IMR-90 (cell line): ENCODE data around the gene SLC16A9. TPM values are rescaled to one million over a fixed set of nuclear protein-coding genes. Genes with fewer than 3 reads are reported as not detected.

Experiments
- ATAC-seq: fragments of 200-7000 bp; cut with Tn5 transposase; 2 replicates; pipeline ENCODE4 v1.9.1; 2020; ENCODE audit warnings: low read depth, mild to moderate bottlenecking, moderate library complexity
- BruUV-seq: library from RNA; stranded (reverse); fragments of 400-500 nt; replicated peaks from 2 replicates; lab custom pipeline; 2021; lab: Mats Ljungman, UMichigan
- CTCF ChIA-PET: fragments of 300-600 bp; formaldehyde crosslinking; extraction: SDS; loops from one replicate; lab custom pipeline; 2021; ENCODE audit warnings: antibody characterized with exemption; lab: Yijun Ruan, JAX
- POLR2A ChIA-PET: fragments of 300-600 bp; sonication (Branson Sonifier 250); formaldehyde crosslinking; loops from one replicate; lab custom pipeline; 2022; ENCODE audit warnings: antibody characterized with exemption; ENCODE audit not compliant: unreplicated experiment; lab: Charles Lee
- DNase-seq: peaks from one replicate; pipeline ENCODE4 v3.0.0; 2013
- H2AFZ ChIP-seq: replicated peaks from 2 replicates; pipeline ENCODE3; 2013; ENCODE audit warnings: low read length, mild to moderate bottlenecking; ENCODE audit not compliant: poor library complexity
- H2AK5ac ChIP-seq: 2 replicates; pipeline ENCODE4 v1.6.1; 2013; ENCODE audit warnings: low read depth, low read length, inconsistent platforms
- H2AK9ac ChIP-seq: replicated peaks from 2 replicates; pipeline ENCODE3; 2013; ENCODE audit warnings: mild to moderate bottlenecking, low read depth, low read length, moderate library complexity; ENCODE audit not compliant: poor library complexity
- H2BK120ac ChIP-seq: 2 replicates; pipeline ENCODE4 v1.6.1; 2013; ENCODE audit warnings: low read depth, low read length, inconsistent platforms
- H2BK15ac ChIP-seq: 3 replicates; pipeline ENCODE4 v1.6.1; 2013; ENCODE audit warnings: low read depth, low read length, inconsistent platforms
- H2BK20ac ChIP-seq: 2 replicates; pipeline ENCODE4 v1.6.1; 2013; ENCODE audit warnings: low read depth, mild to moderate bottlenecking, inconsistent platforms, low read length, moderate library complexity
- H2BK5ac ChIP-seq: 2 replicates; pipeline ENCODE4 v1.6.1; 2013; ENCODE audit warnings: mild to moderate bottlenecking, low read depth, low read length, inconsistent platforms; ENCODE audit not compliant: poor library complexity, severe bottlenecking
- H3K14ac ChIP-seq: replicated peaks from 2 replicates; pipeline ENCODE4 v1.6.1; 2013; ENCODE audit warnings: low read depth, low read length, inconsistent platforms
- H3K18ac ChIP-seq: 2 replicates; pipeline ENCODE4 v1.6.1; 2013; ENCODE audit warnings: low read depth, low read length, control low read depth
- H3K23ac ChIP-seq: 2 replicates; pipeline ENCODE4 v1.6.1; 2013; ENCODE audit warnings: low read depth, low read length, inconsistent platforms
- H3K27ac ChIP-seq: 2 replicates; pipeline ENCODE4 v1.5.1; 2013; ENCODE audit warnings: mild to moderate bottlenecking, control low read depth, low read length; ENCODE audit not compliant: insufficient read depth
- H3K27me3 ChIP-seq: 2 replicates; pipeline ENCODE4 v1.6.1; 2013; ENCODE audit warnings: low read length; ENCODE audit not compliant: control insufficient read depth, insufficient read depth
- H3K36me3 ChIP-seq: 2 replicates; pipeline ENCODE4 v1.6.1; 2013; ENCODE audit warnings: low read length, mixed read lengths; ENCODE audit not compliant: control insufficient read depth, insufficient read depth
- H3K4ac ChIP-seq: 2 replicates; pipeline ENCODE4 v1.6.1; 2013; ENCODE audit warnings: low read depth, low read length, inconsistent platforms
- H3K4me1 ChIP-seq: 2 replicates; pipeline ENCODE4 v1.6.1; 2013; ENCODE audit warnings: low read length, mixed read lengths; ENCODE audit not compliant: control insufficient read depth, insufficient read depth
- H3K4me2 ChIP-seq: 2 replicates; pipeline ENCODE4 v1.6.1; 2013; ENCODE audit warnings: low read depth, mild to moderate bottlenecking, control low read depth, low read length, moderate library complexity
- H3K4me3 ChIP-seq: 2 replicates; pipeline ENCODE4 v1.5.1; 2013; ENCODE audit warnings: low read depth, mild to moderate bottlenecking, control low read depth, low read length, moderate library complexity; ENCODE audit not compliant: insufficient read depth
- H3K56ac ChIP-seq: 2 replicates; pipeline ENCODE4 v1.6.1; 2013; ENCODE audit warnings: low read length, inconsistent platforms; ENCODE audit not compliant: insufficient read depth; ENCODE audit errors: extremely low read depth
- H3K79me1 ChIP-seq, 2 experiments: 2 replicates each; pipeline ENCODE4 v1.6.1; 2013; ENCODE audit warnings: low read length in 2 of 2, inconsistent platforms in 1 of 2, low read depth in 1 of 2
- H3K9ac ChIP-seq: 2 replicates; pipeline ENCODE4 v1.6.1; 2013; ENCODE audit warnings: low read depth, low read length, control low read depth
- H3K9me1 ChIP-seq: 2 replicates; pipeline ENCODE4 v1.6.1; 2013; ENCODE audit warnings: low read length, inconsistent platforms; ENCODE audit not compliant: insufficient read depth
- H3K9me3 ChIP-seq: 2 replicates; pipeline ENCODE4 v1.6.1; 2013; ENCODE audit warnings: low read length; ENCODE audit not compliant: control insufficient read depth, insufficient read depth
- H4K20me1 ChIP-seq: 2 replicates; pipeline ENCODE4 v1.6.1; 2013; ENCODE audit warnings: low read length, inconsistent platforms; ENCODE audit not compliant: insufficient read depth
- H4K5ac ChIP-seq: 2 replicates; pipeline ENCODE4 v1.6.1; 2013; ENCODE audit warnings: mild to moderate bottlenecking, low read depth, low read length, control low read depth
- H4K8ac ChIP-seq, 2 experiments: 2 replicates each; pipeline ENCODE4 v1.6.1; 2013; ENCODE audit warnings: low read depth in 2 of 2, low read length in 2 of 2, control low read depth in 1 of 2, inconsistent platforms in 1 of 2
- H4K91ac ChIP-seq: 2 replicates; pipeline ENCODE4 v1.6.1; 2013; ENCODE audit warnings: low read depth, low read length, inconsistent platforms; ENCODE audit not compliant: insufficient read depth
- BHLHE40 ChIP-seq: fragments of 150-350 bp; IDR thresholded peaks from 2 replicates; pipeline ENCODE4 v1.6.1; 2016; ENCODE audit warnings: mild to moderate bottlenecking, low read depth, low read length
- CHD1 ChIP-seq: IDR thresholded peaks from 2 replicates; pipeline ENCODE4 v1.6.1; 2012; ENCODE audit warnings: low read depth, low read length, improper control_type of control experiment
- CTCF ChIP-seq: conservative IDR thresholded peaks from 2 replicates; pipeline ENCODE4 v1.5.1; 2012; ENCODE audit warnings: mild to moderate bottlenecking, low read depth, low read length, improper control_type of control experiment
- ELK1 ChIP-seq: fragments of 150-350 bp; IDR thresholded peaks from 2 replicates; pipeline ENCODE4 v1.6.1; 2016; ENCODE audit warnings: low read depth, mild to moderate bottlenecking, low read length, moderate library complexity, borderline replicate concordance
- MAFK ChIP-seq: IDR thresholded peaks from 2 replicates; pipeline ENCODE4 v1.6.1; 2012; ENCODE audit warnings: low read depth, low read length, improper control_type of control experiment
- MAZ ChIP-seq: IDR thresholded peaks from 2 replicates; pipeline ENCODE4 v1.6.1; 2012; ENCODE audit warnings: low read depth, mild to moderate bottlenecking, low read length, improper control_type of control experiment, moderate library complexity, borderline replicate concordance
- MXI1 ChIP-seq: IDR thresholded peaks from 2 replicates; pipeline ENCODE4 v1.6.1; 2012; ENCODE audit warnings: low read depth, mild to moderate bottlenecking, low read length, moderate library complexity, borderline replicate concordance
- NFE2L2 ChIP-seq: fragments of 150-350 bp; IDR thresholded peaks from 2 replicates; pipeline ENCODE4 v1.6.1; 2016; ENCODE audit warnings: low read depth, mild to moderate bottlenecking, low read length
- POLR2A ChIP-seq: IDR thresholded peaks from 2 replicates; pipeline ENCODE4 v1.6.1; 2012; ENCODE audit warnings: mild to moderate bottlenecking, low read depth, low read length
- RAD21 ChIP-seq: IDR thresholded peaks from 2 replicates; pipeline ENCODE4 v1.6.1; 2012; ENCODE audit warnings: low read length, improper control_type of control experiment
- RFX5 ChIP-seq: IDR thresholded peaks from 2 replicates; pipeline ENCODE4 v1.8.0; 2012; ENCODE audit warnings: low read depth, mild to moderate bottlenecking, low read length, moderate library complexity
- SMC3 ChIP-seq: fragments of 150-350 bp; IDR thresholded peaks from 2 replicates; pipeline ENCODE4 v1.6.1; 2016; ENCODE audit warnings: low read depth, mild to moderate bottlenecking, antibody characterized with exemption, low read length, moderate library complexity
- USF2 ChIP-seq: fragments of 150-350 bp; IDR thresholded peaks from 2 replicates; pipeline ENCODE4 v1.6.1; 2017; ENCODE audit warnings: mild to moderate bottlenecking, antibody characterized with exemption, low read length, low read depth
- WGBS, 2 experiments: methylation state at CpG; one replicate each; pipeline versions ENCODE4 v1.1.5 to v1.1.7; 2013; ENCODE audit warnings: missing lambda C conversion rate in 2 of 2; ENCODE audit not compliant: insufficient read length in 1 of 2; ENCODE audit errors: extremely low coverage in 2 of 2; 5-methylcytosine and 5-hydroxymethylcytosine counted together
- dilution Hi-C: fragments of 300-500 bp; cut with HindIII; formaldehyde crosslinking; loops from one replicate; pipeline ENCODE4 v1.14.3; 2018; ENCODE audit warnings: low sequenced_read_pairs; ENCODE audit not compliant: unreplicated experiment
- in situ Hi-C: fragments of 300-500 bp; cut with MboI; formaldehyde crosslinking; loops from 3 replicates; pipeline ENCODE4 v1.14.3; 2019; ENCODE audit warnings: low sequenced_read_pairs, inconsistent platforms, mixed read lengths
- intact Hi-C: fragments of 100-400 bp; cut with micrococcal nuclease; formaldehyde crosslinking; loops from 2 replicates; pipeline ENCODE4 v1.10.0; 2022
- polyA plus RNA-seq, 3 experiments: library from polyadenylated mRNA; depleted of rRNA; stranded (reverse); fragments of >200 nt; gene quantifications; 2 replicates each; pipeline ENCODE4 v1.2.3, GENCODE V29; 2012; ENCODE audit warnings: low replicate concordance in 1 of 3
- total RNA-seq: library from RNA; depleted of rRNA; stranded (reverse); fragments of >200 nt; gene quantifications from 2 replicates; pipeline ENCODE4 v1.2.3, GENCODE V29; 2012

Gene SLC16A9
- total and polyA plus RNA-seq, 2 of the 4 experiments (the other 2 are of a cell fraction), result 0.18 to 0.26 TPM

DNA sequence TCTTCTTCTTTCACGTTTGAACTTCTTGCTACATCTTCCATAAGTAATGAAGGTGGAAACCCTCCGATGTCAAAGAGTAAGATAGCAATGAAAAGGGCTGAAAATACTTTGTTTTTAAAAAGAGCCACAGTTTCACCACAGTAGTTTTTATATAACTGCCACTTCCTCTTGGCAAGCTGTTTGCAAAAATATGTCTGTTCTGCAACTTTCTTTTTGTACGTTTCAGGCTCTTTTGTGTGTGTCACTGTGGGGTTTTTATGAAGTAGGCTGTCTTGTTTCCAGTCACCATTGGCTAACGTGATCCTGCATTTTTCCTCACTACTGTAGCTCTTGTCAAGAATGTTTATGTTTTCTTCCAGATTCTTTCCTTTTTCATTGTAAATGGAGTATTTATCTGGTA is 55.6 kb downstream of the SLC16A9 start:
- Histone ChIP-seq H2BK20ac (no peak overlapping the region), H3K27me3 (no peaks in the 10 kb centered on the region), H2BK120ac (no peak overlapping the region), H3K18ac (no peak overlapping the region), H3K56ac (no peak overlapping the region), H2AK5ac (no peak overlapping the region), H3K4ac (no peak overlapping the region), H3K4me3 (no peak overlapping the region), H3K9me3 (no peaks in the 10 kb centered on the region), H2BK15ac (no peak overlapping the region), H4K91ac (no peak overlapping the region), H2AFZ (no peak overlapping the region), H2BK5ac (no peak overlapping the region), H3K4me1 (no peaks in the 10 kb centered on the region), H4K5ac (no peak overlapping the region), H3K27ac (no peak overlapping the region), H3K23ac (no peak overlapping the region), H3K9me1 (no peaks in the 10 kb centered on the region), H3K79me1 (no peaks in the 10 kb centered on the region), H3K4me2 (no peak overlapping the region), H4K20me1 (no peaks in the 10 kb centered on the region), H3K36me3 (no peaks in the 10 kb centered on the region), H2AK9ac (no peak overlapping the region), H3K14ac (no peak overlapping the region), H4K8ac (no peak overlapping the region), H3K9ac (no peak overlapping the region)
- no TSS peak for BruUV-seq
- POLR2A ChIA-PET, result no interaction called here
- no CpG with 5 or more reads among the region's 4 CpGs for WGBS, 2 experiments
- no peak for ATAC-seq
- DNase-seq, result no peak
- TF ChIP-seq RFX5, result no peak
- no peak for TF ChIP-seq RAD21
- no peak for TF ChIP-seq NFE2L2
- TF ChIP-seq MXI1, result no peak
- no peak for TF ChIP-seq ELK1
- no peak for TF ChIP-seq MAFK
- TF ChIP-seq SMC3, result no peak
- no peak for TF ChIP-seq CHD1
- TF ChIP-seq USF2, result no peak
- TF ChIP-seq POLR2A, result no peak
- TF ChIP-seq CTCF, result no peak
- no peak for TF ChIP-seq BHLHE40
- TF ChIP-seq MAZ, result no peak
- dilution Hi-C loops, result no loop called here
- intact Hi-C loops, result no loop called here
- CTCF ChIA-PET, result no interaction called here
- in situ Hi-C loops, result no loop called here
